Ectodermal cell (in vitro differentiated cells): ENCODE data around the gene FOLR2.
"Not testable (repeated sequence)": the region's sequence is repeated elsewhere in the genome, so short reads cannot be mapped to it uniquely, and the experiment has no call there.

Experiments used
- H3K27ac ChIP-seq: 2 replicates; pipeline ENCODE4 v1.7.0; 2013; ENCODE audit warnings: mild to moderate bottlenecking, low read depth, low read length; ENCODE audit not compliant: insufficient read depth, poor library complexity, severe bottlenecking
- H3K27me3 ChIP-seq: 2 replicates; pipeline ENCODE4 v1.7.0; 2013; ENCODE audit warnings: mild to moderate bottlenecking, low read length; ENCODE audit not compliant: insufficient read depth, control insufficient read depth, poor library complexity, severe bottlenecking
- H3K36me3 ChIP-seq: one replicate; pipeline ENCODE4 v1.7.0; 2013; ENCODE audit warnings: low read length; ENCODE audit not compliant: control insufficient read depth, insufficient read depth
- H3K4me1 ChIP-seq: one replicate; pipeline ENCODE4 v1.7.0; 2013; ENCODE audit warnings: low read length; ENCODE audit not compliant: control insufficient read depth, insufficient read depth
- H3K4me3 ChIP-seq: 2 replicates; pipeline ENCODE4 v1.7.0; 2013; ENCODE audit warnings: low read depth, low read length, control low read depth; ENCODE audit not compliant: insufficient read depth
- H3K9me3 ChIP-seq: 2 replicates; pipeline ENCODE4 v1.7.0; 2013; ENCODE audit warnings: mild to moderate bottlenecking, low read length, moderate library complexity; ENCODE audit not compliant: control insufficient read depth
- WGBS, 2 experiments: methylation state at CpG; one replicate each; pipeline ENCODE4 v1.1.7; 2013; ENCODE audit warnings: missing lambda C conversion rate in 2 of 2; 5-methylcytosine and 5-hydroxymethylcytosine counted together

FOLR2 gene

GRCh38 chr11:72250661-72251464 is 34.3 kb downstream of the FOLR2 start:
- peaks cover 2% of the 10 kb centered on the region for H3K9me3 ChIP-seq
- peaks cover 28% of the 10 kb centered on the region for H3K27me3 ChIP-seq
- no peak overlapping the region for H3K4me3 ChIP-seq
- H3K36me3 ChIP-seq: no peaks in the 10 kb centered on the region
- WGBS, 2 experiments: 92 to 93% methylated on average over 24 of the region's 24 CpGs
- no peak overlapping the region for H3K27ac ChIP-seq
- no peaks in the 10 kb centered on the region for H3K4me1 ChIP-seq

DNA sequence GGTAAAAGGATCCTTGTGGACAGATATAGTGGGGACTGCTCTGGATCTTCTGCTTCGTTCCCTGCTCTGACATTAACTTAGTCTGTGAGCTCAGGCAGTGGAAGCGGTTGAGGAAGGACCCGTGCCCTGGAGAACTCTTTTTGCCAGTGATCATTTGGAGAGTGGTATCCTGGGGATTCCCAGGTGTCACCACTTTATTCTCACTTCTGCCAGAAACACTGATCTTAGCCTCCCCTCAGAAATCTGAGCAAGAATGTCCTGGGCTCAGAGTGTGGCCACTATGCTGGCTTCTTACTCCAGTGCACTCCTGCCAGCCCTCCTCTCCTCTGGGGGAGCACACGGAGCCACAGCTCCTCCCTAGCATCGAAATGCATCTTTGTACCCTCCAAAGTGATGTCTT is 35.0 kb downstream of the FOLR2 start:
- peaks cover 21% of the 10 kb centered on the region for H3K27me3 ChIP-seq
- WGBS, 2 experiments: 87 to 90% methylated on average over 5 of the region's 5 CpGs

DNA sequence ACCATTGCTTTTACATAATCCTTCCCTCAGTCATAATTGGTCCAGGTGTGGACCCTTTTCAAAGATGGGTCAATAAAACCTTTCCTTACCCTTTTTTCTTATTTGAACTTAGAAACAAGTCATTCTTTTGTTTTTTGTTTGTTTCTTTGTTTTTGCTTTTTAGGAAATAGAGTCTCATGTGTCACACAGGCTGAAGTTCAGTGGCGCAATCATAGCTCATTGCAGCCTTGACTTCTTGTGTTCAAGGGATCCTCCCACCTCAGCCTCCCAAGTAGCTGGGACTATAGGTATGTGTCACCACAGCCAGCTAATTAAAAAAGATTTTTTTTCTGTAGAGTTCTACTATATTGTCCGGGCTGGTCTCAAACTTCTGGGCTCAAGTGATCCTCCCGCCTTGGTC is 36.8 kb downstream of the FOLR2 start:
- peaks cover 2% of the 10 kb centered on the region for H3K9me3 ChIP-seq
- peaks cover 6% of the 10 kb centered on the region for H3K27me3 ChIP-seq
- no peak overlapping the region for H3K4me3 ChIP-seq
- no peak overlapping the region for H3K27ac ChIP-seq
- no peaks in the 10 kb centered on the region for H3K36me3 ChIP-seq
- no peaks in the 10 kb centered on the region for H3K4me1 ChIP-seq
- 86 to 98% methylated on average over 3 of the region's 3 CpGs for WGBS, 2 experiments

More for the DNA sequence above, 35.0 kb downstream of the FOLR2 start:
- no peaks in the 10 kb centered on the region for H3K4me1 ChIP-seq
- H3K36me3 ChIP-seq: no peaks in the 10 kb centered on the region
- no peak overlapping the region for H3K27ac ChIP-seq
- H3K9me3 ChIP-seq: peaks cover 2% of the 10 kb centered on the region
- H3K4me3 ChIP-seq: no peak overlapping the region

GRCh38 chr11:72254299-72254993 is 37.9 kb downstream of the FOLR2 start:
- no peak overlapping the region for H3K27ac ChIP-seq
- H3K27me3 ChIP-seq: no peaks in the 10 kb centered on the region
- 88 to 90% methylated on average over 5 of the region's 5 CpGs for WGBS, 2 experiments
- H3K4me3 ChIP-seq: no peak overlapping the region
- peaks cover 2% of the 10 kb centered on the region for H3K9me3 ChIP-seq
- no peaks in the 10 kb centered on the region for H3K36me3 ChIP-seq
- H3K4me1 ChIP-seq: no peaks in the 10 kb centered on the region

- no peak overlapping the region for H3K27ac ChIP-seq
- no peak overlapping the region for H3K4me3 ChIP-seq
- no peaks in the 10 kb centered on the region for H3K4me1 ChIP-seq
- no peaks in the 10 kb centered on the region for H3K27me3 ChIP-seq
- H3K36me3 ChIP-seq: no peaks in the 10 kb centered on the region
- peaks cover 2% of the 10 kb centered on the region for H3K9me3 ChIP-seq
- WGBS, 2 experiments: 94 to 97% methylated on average over 2 of the region's 2 CpGs
These were observed 41.0 kb downstream of the FOLR2 start for GRCh38 chr11:72257570-72257969.

- no peak overlapping the region for H3K27ac ChIP-seq
- no peaks in the 10 kb centered on the region for H3K27me3 ChIP-seq
- no peaks in the 10 kb centered on the region for H3K4me1 ChIP-seq
- no peaks in the 10 kb centered on the region for H3K36me3 ChIP-seq
- no peak overlapping the region for H3K4me3 ChIP-seq
- WGBS, 2 experiments: 87 to 93% methylated on average over 2 of the region's 2 CpGs
- H3K9me3 ChIP-seq: peaks cover 2% of the 10 kb centered on the region
These were observed 42.9 kb downstream of the FOLR2 start for GRCh38 chr11:72259490-72259889.

- whole genome bisulfite sequencing, 2 experiments: 94 to 96% methylated on average over 5 of the region's 5 CpGs
- no peak overlapping the region for H3K27ac ChIP-seq
- no peaks in the 10 kb centered on the region for H3K36me3 ChIP-seq
- no peaks in the 10 kb centered on the region for H3K27me3 ChIP-seq
- H3K4me3 ChIP-seq: no peak overlapping the region
- H3K9me3 ChIP-seq: no peaks in the 10 kb centered on the region
- no peaks in the 10 kb centered on the region for H3K4me1 ChIP-seq
These were observed 44.0 kb downstream of the FOLR2 start for GRCh38 chr11:72260574-72260973.

- Histone ChIP-seq H3K27ac (no peak overlapping the region), H3K9me3 (no peaks in the 10 kb centered on the region), H3K36me3 (no peaks in the 10 kb centered on the region), H3K4me3 (no peak overlapping the region), H3K4me1 (no peaks in the 10 kb centered on the region), H3K27me3 (no peaks in the 10 kb centered on the region)
- WGBS, 2 experiments: 84 to 91% methylated on average over 4 of the region's 4 CpGs
These were observed 46.8 kb downstream of the FOLR2 start for GRCh38 chr11:72263361-72263760.

- Histone ChIP-seq H3K9me3 (no peaks in the 10 kb centered on the region), H3K4me3 (no peak overlapping the region), H3K27ac (no peak overlapping the region), H3K36me3 (no peaks in the 10 kb centered on the region), H3K4me1 (no peaks in the 10 kb centered on the region), H3K27me3 (no peaks in the 10 kb centered on the region)
These were observed 49.4 kb downstream of the FOLR2 start for GRCh38 chr11:72265951-72266350.

DNA sequence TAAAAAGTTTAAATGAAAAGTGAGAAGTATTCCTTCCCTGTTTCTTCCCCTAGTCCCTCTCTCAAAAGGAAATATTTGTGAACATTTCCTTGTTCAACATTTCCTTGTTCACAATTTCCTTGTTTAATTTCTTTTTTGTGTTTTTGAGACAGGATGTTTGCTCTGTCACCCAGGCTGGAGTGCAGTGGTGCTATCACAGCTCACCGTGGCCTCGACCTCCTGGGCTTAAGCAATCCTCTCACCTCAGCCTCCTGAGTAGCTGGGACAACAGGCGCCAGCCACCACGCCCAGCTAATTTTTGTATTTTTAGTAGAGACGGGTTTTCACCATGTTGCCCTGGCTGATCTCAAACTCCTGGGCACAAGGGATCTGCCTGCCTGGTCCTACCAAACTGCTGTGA is 50.4 kb downstream of the FOLR2 start:
- H3K36me3 ChIP-seq, H3K4me1 ChIP-seq, H3K4me3 ChIP-seq, H3K27ac ChIP-seq, H3K9me3 ChIP-seq, H3K27me3 ChIP-seq: not testable (repeated sequence)
- 92 to 94% methylated on average over 5 of the region's 5 CpGs for WGBS, 2 experiments
